Measurements from ENCODE around the gene COG1. TPM values are rescaled to one million over a fixed set of nuclear protein-coding genes. Genes with fewer than 3 reads are reported as not detected.

The COG1 gene
- total RNA-seq, 2 donors from 2014 or later = 32.1 to 34.1 TPM

DNA sequence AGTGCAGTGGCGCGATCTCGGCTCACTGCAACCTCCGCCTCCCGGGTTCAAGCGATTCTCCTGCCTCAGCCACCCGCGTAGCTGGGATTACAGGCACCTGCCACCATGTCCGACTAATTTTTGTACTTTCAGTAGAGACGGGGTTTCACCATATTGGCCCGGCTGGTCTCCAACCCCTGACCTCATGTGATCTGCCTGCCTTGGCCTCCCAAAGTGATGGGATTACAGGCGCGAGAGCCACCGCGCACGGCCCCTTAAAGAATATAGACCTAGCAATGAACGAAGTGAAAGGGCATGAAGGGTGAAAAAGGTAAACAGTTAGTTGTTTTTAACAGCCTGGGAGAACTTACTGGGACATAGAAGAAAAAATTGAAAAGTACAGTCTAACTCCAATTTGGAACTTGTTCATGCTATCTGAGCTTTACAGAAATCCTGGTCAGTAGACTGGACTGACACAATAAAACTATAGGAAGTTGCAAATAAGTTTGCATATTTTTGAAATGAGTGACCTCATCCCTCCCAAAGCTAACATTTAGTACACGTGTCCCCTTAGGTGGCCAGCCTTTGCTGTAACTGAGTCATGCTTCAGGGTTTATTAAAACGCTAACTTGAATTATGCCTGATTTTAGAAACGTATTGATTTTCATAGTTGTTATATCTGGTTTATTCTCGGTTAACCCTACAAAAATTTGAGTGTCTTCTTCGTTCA lies 1.8 kb downstream of the COG1 start:
- no peak for TF ChIP-seq CTCF (IDR thresholded peaks at IDR 0.05)

DNA sequence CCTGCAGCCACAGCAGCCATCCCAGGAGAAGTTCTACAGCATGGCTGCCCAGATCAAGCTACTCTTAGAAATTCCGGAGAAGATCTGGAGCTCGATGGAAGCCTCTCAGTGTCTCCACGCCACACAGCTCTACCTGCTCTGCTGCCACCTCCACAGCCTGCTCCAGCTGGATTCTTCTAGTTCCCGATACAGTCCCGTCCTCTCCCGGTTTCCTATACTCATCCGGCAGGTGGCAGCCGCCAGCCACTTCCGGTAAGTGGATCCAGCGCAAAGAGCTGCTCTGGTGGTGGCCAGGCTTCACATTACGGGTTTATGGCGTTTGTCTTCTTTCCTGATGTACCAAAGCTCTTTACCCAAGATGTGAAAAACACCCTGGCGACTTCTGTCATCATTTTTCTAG lies 3.6 kb downstream of the COG1 start:
- Histone ChIP-seq H3K4me3 (no peak overlapping the region), H3K4me1 (ENCODE audit: control insufficient read depth in 1 of 2, low read depth in 2 of 2) (peaks cover 11 to 19% of the 10 kb centered on the region in 2 donors), H3K36me3 (peaks cover 48% of the 10 kb centered on the region), H3K9me3 (no peaks in the 10 kb centered on the region), H3K27ac (no peak overlapping the region), H3K27me3 (replicated peaks; ENCODE audit: insufficient read depth) (no peaks in the 10 kb centered on the region)
- no peak for TF ChIP-seq CTCF (IDR thresholded peaks at IDR 0.05)
- ATAC-seq (ENCODE audit: insufficient number of reproducible peaks, low FRiP score, low read depth) (no peak), DNase-seq (ENCODE audit: low spot score) (no peak)

More for the DNA sequence above, 1.8 kb downstream of the COG1 start:
- no peak overlapping the region for H3K27ac ChIP-seq
- DNase-seq (ENCODE audit: low spot score) = no peak
- no peak overlapping the region for H3K4me3 ChIP-seq
- H3K27me3 ChIP-seq (replicated peaks; ENCODE audit: insufficient read depth) = no peaks in the 10 kb centered on the region
- no peak for ATAC-seq (ENCODE audit: insufficient number of reproducible peaks, low FRiP score, low read depth)
- H3K4me1 ChIP-seq (ENCODE audit: control insufficient read depth in 1 of 2, low read depth in 2 of 2) = peaks cover 11 to 19% of the 10 kb centered on the region in 2 donors
- H3K9me3 ChIP-seq = no peaks in the 10 kb centered on the region
- peaks cover 30% of the 10 kb centered on the region for H3K36me3 ChIP-seq

DNA sequence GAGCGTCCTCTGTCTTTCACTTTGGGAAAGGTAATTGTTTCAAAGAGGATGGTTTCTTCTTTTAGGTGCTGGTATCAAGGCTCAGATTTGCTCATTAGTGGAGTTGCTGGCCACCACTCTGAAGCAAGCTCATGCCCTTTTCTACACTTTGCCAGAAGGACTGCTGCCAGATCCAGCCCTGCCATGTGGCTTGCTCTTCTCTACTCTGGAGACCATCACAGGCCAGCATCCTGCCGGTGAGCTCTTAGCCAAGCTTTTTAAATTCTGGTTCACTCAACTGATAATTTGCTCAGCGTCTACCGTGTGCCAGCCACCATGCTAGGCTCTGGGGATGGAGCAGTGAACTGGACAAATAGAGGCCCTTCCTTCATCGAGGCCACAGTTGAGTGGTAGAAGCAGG lies 4.3 kb downstream of the COG1 start:
- Histone ChIP-seq H3K27me3 (replicated peaks; ENCODE audit: insufficient read depth) (no peaks in the 10 kb centered on the region), H3K9me3 (no peaks in the 10 kb centered on the region), H3K4me1 (ENCODE audit: control insufficient read depth in 1 of 2, low read depth in 2 of 2) (peaks cover 7 to 15% of the 10 kb centered on the region in 2 donors), H3K4me3 (no peak overlapping the region), H3K27ac (no peak overlapping the region), H3K36me3 (peaks cover 48% of the 10 kb centered on the region)
- ATAC-seq (ENCODE audit: insufficient number of reproducible peaks, low FRiP score, low read depth) (no peak), DNase-seq (ENCODE audit: low spot score) (no peak)
- no peak for TF ChIP-seq CTCF (IDR thresholded peaks at IDR 0.05)

GRCh38 chr17:73198201-73198929 lies 5.5 kb downstream of the COG1 start:
- no peak for TF ChIP-seq CTCF (IDR thresholded peaks at IDR 0.05)
- Histone ChIP-seq H3K4me1 (ENCODE audit: control insufficient read depth in 1 of 2, low read depth in 2 of 2) (peaks cover 7 to 15% of the 10 kb centered on the region in 2 donors), H3K27ac (no peak overlapping the region), H3K27me3 (replicated peaks; ENCODE audit: insufficient read depth) (no peaks in the 10 kb centered on the region), H3K36me3 (peaks cover 54% of the 10 kb centered on the region), H3K9me3 (no peaks in the 10 kb centered on the region), H3K4me3 (no peak overlapping the region)
- no peak for DNase-seq (ENCODE audit: low spot score)
- no peak for ATAC-seq (ENCODE audit: insufficient number of reproducible peaks, low FRiP score, low read depth)

DNA sequence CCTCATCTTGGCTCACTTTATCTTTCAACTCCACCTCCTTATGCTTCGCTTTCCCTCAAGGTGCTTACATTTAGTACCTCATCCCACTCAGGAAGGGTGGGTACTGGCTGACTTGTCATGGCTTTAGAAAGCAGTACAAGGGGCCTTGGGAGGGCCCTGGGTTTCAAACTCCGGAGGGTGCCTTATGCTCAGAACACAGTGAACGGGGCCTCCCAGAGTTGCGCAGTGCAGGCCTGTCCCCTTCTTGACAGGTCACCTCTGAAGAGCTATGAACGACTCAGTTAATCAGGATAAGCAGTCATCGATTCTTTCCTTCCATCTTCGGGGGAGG lies 6.0 kb downstream of the COG1 start:
- H3K36me3 ChIP-seq = peaks cover 57% of the 10 kb centered on the region
- H3K9me3 ChIP-seq = no peaks in the 10 kb centered on the region
- no peaks in the 10 kb centered on the region for H3K27me3 ChIP-seq (replicated peaks; ENCODE audit: insufficient read depth)
- H3K27ac ChIP-seq = no peak overlapping the region
- ATAC-seq (ENCODE audit: insufficient number of reproducible peaks, low FRiP score, low read depth) (no peak), DNase-seq (ENCODE audit: low spot score) (no peak)
- no peak for TF ChIP-seq CTCF (IDR thresholded peaks at IDR 0.05)
- peaks cover 4 to 10% of the 10 kb centered on the region in 2 donors for H3K4me1 ChIP-seq (ENCODE audit: control insufficient read depth in 1 of 2, low read depth in 2 of 2)
- H3K4me3 ChIP-seq = no peak overlapping the region
